Activated T-cell treated with anti-CD3 and anti-CD28 coated beads, Interleukin-2, amount 50 U/mL, for 72 hours (primary cell): ENCODE results near the gene GPR162. TPM values are rescaled to one million over a fixed set of nuclear protein-coding genes. Genes with fewer than 3 reads are reported as not detected.

Experiments used
- ATAC-seq, 2 donors: fragments of 150-1000 bp; cut with Tn5 transposase; replicated peaks in 1 of 2; 2 replicates each; pipeline ENCODE4 v1.10.0; 2021; ENCODE audit warnings: moderate library complexity in 2 of 2, mild to moderate bottlenecking in 1 of 2
- DNase-seq, 2 donors: peaks; one replicate each; pipeline ENCODE4 v3.0.0; 2021 to 2022; ENCODE audit warnings: mixed read lengths in 1 of 2
- H3K27ac Mint-ChIP-seq: one replicate; pipeline ENCODE4 v1.8.0; 2022; ENCODE audit warnings: mild to moderate bottlenecking, moderate library complexity, mixed read lengths
- H3K27me3 Mint-ChIP-seq: one replicate; pipeline ENCODE4 v1.8.0; 2022; ENCODE audit warnings: low read depth, mixed read lengths
- H3K36me3 Mint-ChIP-seq, 2 donors: one replicate each; pipeline ENCODE4 v1.8.0; 2022; ENCODE audit warnings: mixed read lengths in 2 of 2, mild to moderate bottlenecking in 1 of 2; ENCODE audit not compliant: insufficient read depth in 2 of 2
- H3K4me1 Mint-ChIP-seq: one replicate; pipeline ENCODE4 v1.8.0; 2022; ENCODE audit warnings: low read depth, mixed read lengths
- H3K4me3 Mint-ChIP-seq, 2 donors: one replicate each; pipeline ENCODE4 v1.8.0; 2022; ENCODE audit warnings: mild to moderate bottlenecking in 2 of 2, mixed read lengths in 2 of 2, moderate library complexity in 2 of 2
- H3K9me3 Mint-ChIP-seq, 2 donors: one replicate each; pipeline ENCODE4 v1.8.0; 2022; ENCODE audit warnings: mixed read lengths in 2 of 2
- total RNA-seq, 2 donors: library from RNA; stranded (reverse); gene quantifications; one replicate each; pipeline ENCODE4 v1.2.3, GENCODE V29; 2022

The GPR162 gene
- total RNA-seq, 2 donors from 2014 or later: 0.72 to 0.93 TPM

DNA sequence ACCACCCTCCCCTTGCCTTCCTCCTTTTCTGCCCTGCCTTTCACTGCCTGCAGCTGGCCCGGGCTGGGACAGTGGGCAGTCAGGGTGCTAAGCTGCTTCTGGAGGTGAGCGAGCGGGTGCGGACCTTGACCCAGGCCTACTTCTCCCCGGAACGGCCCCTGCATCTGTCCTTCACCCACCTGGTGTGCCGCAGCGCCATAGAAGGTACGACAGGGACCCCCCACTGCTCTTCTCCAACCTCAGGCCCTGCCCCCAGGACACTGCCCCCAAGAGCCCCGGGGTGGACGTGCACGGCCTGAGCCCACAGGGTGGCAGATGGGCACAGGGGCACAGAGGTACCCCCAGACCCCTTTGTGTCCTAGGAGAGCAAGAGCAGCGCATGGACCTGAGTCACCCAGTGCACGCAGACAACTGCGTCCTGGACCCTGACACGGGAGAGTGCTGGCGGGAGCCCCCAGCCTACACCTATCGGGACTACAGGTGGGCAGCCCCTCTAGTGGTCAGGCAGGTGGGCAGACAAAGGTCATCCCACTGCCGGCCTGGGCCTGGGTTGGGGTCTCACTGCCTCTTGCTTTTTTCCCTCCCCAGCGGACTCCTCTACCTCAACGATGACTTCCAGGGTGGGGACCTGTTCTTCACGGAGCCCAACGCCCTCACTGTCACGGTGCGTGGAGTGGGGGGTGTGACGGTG, 15.9 kb downstream of the GPR162 start:
- no peaks in the 10 kb centered on the region for H3K27me3 Mint-ChIP-seq
- no peak for ATAC-seq
- no peak for DNase-seq

DNA sequence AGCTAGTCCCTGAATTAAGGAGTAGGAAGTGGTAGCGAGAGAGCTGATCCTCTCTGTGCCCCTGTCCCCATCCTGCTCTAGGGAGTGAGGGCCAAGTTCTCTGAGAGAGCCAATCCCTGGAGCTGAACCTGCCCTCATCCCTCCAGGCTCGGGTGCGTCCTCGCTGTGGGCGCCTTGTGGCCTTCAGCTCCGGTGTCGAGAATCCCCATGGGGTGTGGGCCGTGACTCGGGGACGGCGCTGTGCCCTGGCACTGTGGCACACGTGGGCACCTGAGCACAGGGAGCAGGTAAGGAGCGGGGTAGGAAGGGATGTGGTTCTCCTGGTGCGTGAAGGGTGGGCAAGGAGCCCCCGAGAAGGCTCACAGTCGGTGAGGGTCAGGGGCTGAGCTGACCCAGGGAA, 17.2 kb downstream of the GPR162 start:
- Mint-ChIP-seq H3K4me1 (peaks cover 10% of the 10 kb centered on the region), H3K9me3 (no peaks in the 10 kb centered on the region), H3K27me3 (no peaks in the 10 kb centered on the region), H3K27ac (no peak overlapping the region), H3K4me3 (no peak overlapping the region), H3K36me3 (no peaks in the 10 kb centered on the region)
- no peak for DNase-seq
- ATAC-seq: no peak

More for the DNA sequence above, 15.9 kb downstream of the GPR162 start:
- no peaks in the 10 kb centered on the region for H3K36me3 Mint-ChIP-seq
- H3K4me3 Mint-ChIP-seq: no peak overlapping the region
- no peaks in the 10 kb centered on the region for H3K9me3 Mint-ChIP-seq
- H3K4me1 Mint-ChIP-seq: peaks cover 11% of the 10 kb centered on the region
- no peak overlapping the region for H3K27ac Mint-ChIP-seq

DNA sequence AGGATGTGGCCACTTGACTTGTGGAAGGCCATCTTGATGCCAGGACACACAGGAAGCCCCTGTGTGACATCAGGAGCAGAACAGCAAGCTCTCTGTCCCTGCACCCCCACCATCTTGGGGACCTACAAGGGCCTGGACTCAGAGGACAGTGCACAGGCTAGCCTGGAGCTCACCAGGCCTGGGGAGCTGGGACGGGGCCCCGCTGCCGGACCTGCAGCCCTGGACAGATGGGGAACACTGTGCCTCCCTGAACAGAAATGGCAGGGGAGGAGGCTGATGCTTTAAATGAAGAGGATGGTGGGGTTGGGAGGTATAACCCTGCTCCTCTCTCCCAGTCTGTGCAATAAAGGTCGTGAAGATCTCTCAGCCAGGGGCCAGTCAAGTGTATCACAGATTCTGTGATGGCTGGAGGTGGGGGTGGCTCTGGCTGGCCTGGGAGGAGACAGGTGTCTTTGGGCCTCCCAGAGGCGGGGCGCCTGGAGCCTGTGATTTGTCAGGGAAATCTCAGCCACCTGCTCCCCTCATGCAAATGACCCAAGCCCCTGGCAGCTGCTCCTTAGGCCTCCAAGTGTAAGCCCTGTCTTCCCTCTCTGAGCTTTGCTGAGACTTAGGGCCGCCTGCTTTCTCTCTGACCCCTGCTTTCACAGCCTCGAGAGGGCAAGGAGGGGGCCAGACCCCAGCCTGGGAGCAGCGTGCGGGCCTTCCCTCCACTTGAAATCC, 18.0 kb downstream of the GPR162 start:
- Mint-ChIP-seq H3K9me3 (no peaks in the 10 kb centered on the region), H3K36me3 (no peaks in the 10 kb centered on the region), H3K4me3 (no peak overlapping the region), H3K27me3 (no peaks in the 10 kb centered on the region), H3K4me1 (peaks cover 2% of the 10 kb centered on the region), H3K27ac (no peak overlapping the region)
- ATAC-seq (no peak), DNase-seq (no peak)

DNA sequence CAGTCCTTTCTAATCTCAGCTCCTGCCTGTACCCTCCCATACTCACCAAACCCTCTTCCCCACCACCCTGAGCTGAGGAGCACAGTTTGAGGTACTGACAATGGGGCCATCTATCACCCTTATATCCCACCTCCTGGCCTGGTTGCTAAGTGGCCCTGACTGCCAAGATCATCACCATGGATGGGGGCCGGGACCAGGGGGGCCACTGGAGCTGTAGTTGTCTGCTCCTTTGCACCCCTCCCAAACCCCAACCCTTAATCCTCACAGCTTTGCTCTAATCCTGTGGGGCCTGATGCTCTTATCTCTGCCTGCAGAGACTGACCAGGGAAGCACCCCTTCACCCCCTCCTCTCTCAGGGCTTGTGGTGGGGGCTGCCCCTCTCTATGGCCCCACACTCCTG, 18.7 kb downstream of the GPR162 start:
- no peaks in the 10 kb centered on the region for H3K4me1 Mint-ChIP-seq
- ATAC-seq (no peak), DNase-seq (no peak)
- H3K9me3 Mint-ChIP-seq: no peaks in the 10 kb centered on the region
- no peak overlapping the region for H3K4me3 Mint-ChIP-seq
- no peak overlapping the region for H3K27ac Mint-ChIP-seq
- no peaks in the 10 kb centered on the region for H3K27me3 Mint-ChIP-seq
- peaks cover 0 to 2% of the 10 kb centered on the region in 2 donors for H3K36me3 Mint-ChIP-seq

DNA sequence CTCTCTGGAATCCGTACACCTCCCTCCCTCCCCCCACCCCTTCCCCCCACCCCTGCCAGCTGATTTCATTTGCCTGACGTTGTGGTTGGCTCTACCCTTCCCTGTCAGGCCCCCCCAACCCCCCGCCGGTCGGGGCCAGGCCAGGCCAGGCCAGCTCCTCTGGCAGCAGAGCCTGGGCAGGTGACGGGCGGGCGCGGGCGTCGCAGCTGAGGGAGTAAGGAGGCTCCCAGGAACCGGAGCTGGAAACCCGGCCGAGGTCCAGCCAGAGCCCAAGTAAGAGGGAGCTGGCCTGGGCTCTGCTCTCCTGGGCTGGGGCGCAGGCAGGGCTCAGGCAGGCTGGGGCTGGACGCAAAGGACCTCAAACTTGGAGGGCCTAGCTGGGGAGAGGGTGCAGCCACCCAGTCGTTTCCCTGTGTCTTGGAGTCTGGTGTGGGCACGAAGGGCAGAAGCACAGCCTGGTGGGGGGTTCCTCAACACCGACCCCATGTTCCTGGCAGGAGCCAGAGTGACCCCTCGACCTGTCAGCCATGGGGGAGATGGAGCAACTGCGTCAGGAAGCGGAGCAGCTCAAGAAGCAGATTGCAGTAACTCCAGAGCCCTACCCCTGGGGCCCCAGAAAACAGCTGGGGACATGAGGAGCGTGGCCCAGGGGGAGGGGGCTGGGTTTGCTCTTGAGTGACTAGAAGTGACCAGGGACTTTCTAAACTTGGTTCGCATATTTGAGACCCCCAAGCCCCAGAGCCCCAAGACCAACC, 19.3 kb downstream of the GPR162 start, which contains the start of gene GNB3:
GNB3 (plus strand) TSS at position 165 of the 755 bp plus-strand sequence; CDS start at position 528, 363 bp downstream.
- ATAC-seq (no peak), DNase-seq (no peak)
- Mint-ChIP-seq H3K9me3 (no peaks in the 10 kb centered on the region), H3K27me3 (no peaks in the 10 kb centered on the region), H3K36me3 (peaks cover 0 to 2% of the 10 kb centered on the region in 2 donors), H3K4me3 (no peak within 1 kb of the TSS), H3K27ac (no peak within 1 kb of the TSS), H3K4me1 (no peaks in the 10 kb centered on the region)

DNA sequence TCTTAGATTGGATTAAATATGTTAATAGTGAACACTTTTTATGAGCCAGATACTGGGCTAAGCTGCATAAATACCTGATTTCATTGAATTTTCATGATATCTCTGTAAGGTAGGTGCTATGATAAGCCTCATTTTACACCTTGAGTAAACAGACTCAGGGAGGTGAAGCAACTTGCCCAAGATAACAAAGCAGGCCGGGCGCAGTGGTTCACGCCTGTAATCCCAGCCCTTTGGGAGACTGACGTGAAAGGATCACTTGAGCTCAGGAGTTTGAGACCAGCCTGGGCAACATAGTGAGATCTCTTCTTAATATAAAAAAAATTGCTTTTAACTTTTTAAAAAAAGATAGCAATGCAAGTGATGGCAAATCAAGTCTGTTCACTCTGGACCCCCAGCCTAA, 20.5 kb downstream of the GPR162 start:
- Mint-ChIP-seq H3K4me1 (no peaks in the 10 kb centered on the region), H3K36me3 (peaks cover 2 to 8% of the 10 kb centered on the region in 2 donors), H3K27ac (no peak overlapping the region), H3K27me3 (no peaks in the 10 kb centered on the region), H3K4me3 (no peak overlapping the region), H3K9me3 (no peaks in the 10 kb centered on the region)
- ATAC-seq: no peak
- no peak for DNase-seq

DNA sequence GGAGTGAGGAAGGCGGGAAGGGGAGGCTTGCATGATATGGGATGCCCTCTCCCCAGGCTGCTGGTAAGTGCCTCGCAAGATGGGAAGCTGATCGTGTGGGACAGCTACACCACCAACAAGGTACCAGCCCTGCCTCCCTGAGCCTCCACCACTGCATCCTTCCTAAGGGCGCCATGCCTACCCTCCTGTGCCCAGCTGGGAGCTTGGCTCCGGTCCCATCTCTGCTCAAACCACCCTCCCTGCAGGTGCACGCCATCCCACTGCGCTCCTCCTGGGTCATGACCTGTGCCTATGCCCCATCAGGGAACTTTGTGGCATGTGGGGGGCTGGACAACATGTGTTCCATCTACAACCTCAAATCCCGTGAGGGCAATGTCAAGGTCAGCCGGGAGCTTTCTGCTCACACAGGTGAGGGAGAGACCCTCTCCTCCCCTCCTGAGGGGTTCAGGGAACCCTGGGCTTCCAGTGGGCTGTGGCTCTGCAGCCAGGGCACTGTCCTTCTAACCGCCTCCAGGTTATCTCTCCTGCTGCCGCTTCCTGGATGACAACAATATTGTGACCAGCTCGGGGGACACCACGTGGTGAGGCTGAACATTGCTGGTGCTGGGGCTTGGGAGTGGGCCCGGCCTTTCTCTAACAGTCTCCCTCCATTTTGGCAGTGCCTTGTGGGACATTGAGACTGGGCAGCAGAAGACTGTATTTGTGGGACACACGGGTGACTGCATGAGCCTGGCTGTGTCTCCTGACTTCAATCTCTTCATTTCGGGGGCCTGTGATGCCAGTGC, 21.7 kb downstream of the GPR162 start:
- no peak overlapping the region for H3K4me3 Mint-ChIP-seq
- H3K27me3 Mint-ChIP-seq: no peaks in the 10 kb centered on the region
- ATAC-seq: no peak
- peaks cover 6 to 12% of the 10 kb centered on the region in 2 donors for H3K36me3 Mint-ChIP-seq
- H3K9me3 Mint-ChIP-seq: no peaks in the 10 kb centered on the region
- no peak overlapping the region for H3K27ac Mint-ChIP-seq
- peaks cover 6% of the 10 kb centered on the region for H3K4me1 Mint-ChIP-seq
- DNase-seq: no peak

DNA sequence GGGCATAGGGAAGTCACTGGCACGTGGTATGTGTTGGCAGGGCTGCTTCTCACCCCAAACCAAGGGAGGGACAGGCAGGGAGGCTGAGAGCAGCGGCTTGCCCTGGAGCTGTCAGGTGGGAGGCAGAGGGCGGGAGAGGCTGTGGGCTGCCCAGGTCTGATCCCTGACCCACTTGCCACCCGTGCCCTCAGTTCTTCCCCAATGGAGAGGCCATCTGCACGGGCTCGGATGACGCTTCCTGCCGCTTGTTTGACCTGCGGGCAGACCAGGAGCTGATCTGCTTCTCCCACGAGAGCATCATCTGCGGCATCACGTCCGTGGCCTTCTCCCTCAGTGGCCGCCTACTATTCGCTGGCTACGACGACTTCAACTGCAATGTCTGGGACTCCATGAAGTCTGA, 23.8 kb downstream of the GPR162 start:
- peaks cover 22% of the 10 kb centered on the region for H3K4me1 Mint-ChIP-seq
- no peak overlapping the region for H3K27ac Mint-ChIP-seq
- ATAC-seq: no peak
- H3K9me3 Mint-ChIP-seq: no peaks in the 10 kb centered on the region
- peaks cover 9 to 21% of the 10 kb centered on the region in 2 donors for H3K36me3 Mint-ChIP-seq
- no peaks in the 10 kb centered on the region for H3K27me3 Mint-ChIP-seq
- DNase-seq: no peak
- H3K4me3 Mint-ChIP-seq: no peak overlapping the region

DNA sequence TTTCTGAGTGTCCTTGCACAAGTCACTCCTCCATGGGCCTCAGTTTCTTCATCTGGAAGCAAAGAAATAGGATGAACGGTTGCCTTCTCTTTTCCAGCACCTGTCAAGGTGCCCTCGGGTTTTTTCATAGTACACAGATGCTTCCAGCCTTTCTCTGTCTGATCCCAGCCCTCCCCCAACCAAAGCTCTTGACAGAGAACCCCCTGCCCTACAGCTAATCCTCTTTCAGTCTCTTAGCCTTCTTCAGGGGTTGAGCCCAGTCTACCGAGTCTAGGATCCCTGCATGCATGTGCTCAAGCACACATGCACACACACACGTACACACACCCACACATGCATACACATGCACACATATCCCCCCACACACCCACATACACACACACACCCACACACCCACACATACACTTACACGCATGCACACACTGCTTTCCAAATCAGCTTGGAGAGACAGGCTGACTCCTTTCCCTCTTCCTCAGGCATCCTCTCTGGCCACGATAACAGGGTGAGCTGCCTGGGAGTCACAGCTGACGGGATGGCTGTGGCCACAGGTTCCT, 24.8 kb downstream of the GPR162 start:
- no peaks in the 10 kb centered on the region for H3K9me3 Mint-ChIP-seq
- H3K36me3 Mint-ChIP-seq: peaks cover 9 to 23% of the 10 kb centered on the region in 2 donors
- no peaks in the 10 kb centered on the region for H3K27me3 Mint-ChIP-seq
- peaks cover 31% of the 10 kb centered on the region for H3K4me1 Mint-ChIP-seq
- ATAC-seq (no peak), DNase-seq (no peak)
- H3K27ac Mint-ChIP-seq: no peak overlapping the region
- H3K4me3 Mint-ChIP-seq: no peak overlapping the region

DNA sequence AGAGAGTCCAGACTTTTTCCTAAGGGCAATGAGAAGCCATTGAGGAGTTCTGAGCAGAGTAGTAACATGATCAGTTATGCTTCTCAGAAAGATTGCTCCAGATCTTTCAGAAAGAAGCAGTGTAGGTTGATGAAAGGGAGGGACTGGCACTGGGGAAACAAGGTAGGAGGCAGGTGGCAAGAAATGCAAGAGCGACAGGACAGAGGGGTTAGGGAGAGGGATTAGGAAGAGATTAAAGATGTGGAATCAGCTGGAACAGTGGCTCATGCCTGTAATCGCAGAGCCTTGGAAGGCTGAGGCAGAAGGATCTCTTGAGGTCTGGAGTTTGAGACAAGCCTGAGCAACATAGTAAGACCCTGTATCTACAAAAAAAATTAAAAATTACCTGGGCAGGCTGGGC, 26.1 kb downstream of the GPR162 start:
- no peak for ATAC-seq
- Mint-ChIP-seq H3K4me1 (peaks cover 31% of the 10 kb centered on the region), H3K27ac (no peak overlapping the region), H3K4me3 (no peak overlapping the region), H3K27me3 (no peaks in the 10 kb centered on the region), H3K36me3 (peaks cover 9 to 23% of the 10 kb centered on the region in 2 donors), H3K9me3 (no peaks in the 10 kb centered on the region)
- no peak for DNase-seq

DNA sequence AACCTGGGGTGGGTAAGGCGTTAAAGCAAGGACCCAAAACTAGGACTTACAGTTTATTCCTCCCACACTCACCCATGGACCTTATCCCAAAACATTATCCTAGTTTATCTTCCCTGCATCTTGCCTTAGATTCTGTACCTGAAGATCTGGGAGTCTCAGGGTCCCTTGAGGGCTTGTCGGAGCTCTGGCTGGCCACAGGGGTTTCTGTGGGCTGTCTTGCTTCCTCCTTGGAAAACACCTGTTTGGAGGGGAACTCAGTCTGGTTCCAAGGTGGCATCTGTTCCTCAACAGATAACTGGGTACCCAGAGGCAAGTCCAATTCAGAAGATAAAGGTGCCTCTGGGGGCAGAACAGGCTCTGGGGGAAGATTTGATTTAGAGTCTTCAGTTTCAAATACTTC, 27.8 kb downstream of the GPR162 start:
- ATAC-seq (no peak), DNase-seq (no peak)
- H3K9me3 Mint-ChIP-seq: no peaks in the 10 kb centered on the region
- peaks cover 9 to 23% of the 10 kb centered on the region in 2 donors for H3K36me3 Mint-ChIP-seq
- H3K4me3 Mint-ChIP-seq: peak overlapping the region; percentile 76 to 86
- peaks cover 48% of the 10 kb centered on the region for H3K4me1 Mint-ChIP-seq
- H3K27ac Mint-ChIP-seq: peak overlapping the region; percentile 10
- no peaks in the 10 kb centered on the region for H3K27me3 Mint-ChIP-seq

DNA sequence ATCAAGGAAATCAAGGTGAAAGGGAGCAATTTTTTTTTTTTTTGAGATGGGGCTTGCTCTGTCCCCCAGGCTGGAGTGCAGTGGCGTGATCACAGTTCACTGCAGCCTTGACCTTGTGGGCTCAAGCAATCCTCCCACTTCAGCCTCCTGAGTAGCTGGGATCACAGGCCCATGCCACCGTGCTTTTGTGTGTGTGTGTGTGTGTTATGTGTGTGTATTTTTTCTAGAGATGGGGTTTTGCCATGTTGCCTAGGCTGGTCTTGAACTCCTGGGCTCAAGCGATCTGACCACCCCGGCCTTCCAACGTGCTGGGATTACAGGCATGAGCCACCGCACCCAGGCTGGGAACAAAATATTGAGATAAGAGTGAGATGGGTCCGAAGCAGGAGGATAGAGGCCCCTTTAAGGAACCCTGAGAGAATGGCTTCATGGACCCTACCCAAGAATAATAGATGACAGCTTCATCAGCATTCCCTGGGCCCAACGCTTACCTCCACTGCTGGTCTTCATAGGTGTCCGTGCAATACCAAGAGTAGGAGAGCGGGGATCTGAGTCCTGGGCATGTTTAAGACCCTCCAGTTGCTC, 28.4 kb downstream of the GPR162 start:
- no peaks in the 10 kb centered on the region for H3K9me3 Mint-ChIP-seq
- peaks cover 9 to 23% of the 10 kb centered on the region in 2 donors for H3K36me3 Mint-ChIP-seq
- ATAC-seq (no peak), DNase-seq (no peak)
- peak overlapping the region; percentile 76 to 86 for H3K4me3 Mint-ChIP-seq
- no peaks in the 10 kb centered on the region for H3K27me3 Mint-ChIP-seq
- H3K4me1 Mint-ChIP-seq: peaks cover 50% of the 10 kb centered on the region
- H3K27ac Mint-ChIP-seq: peak overlapping the region; percentile 10
